Measurements from ENCODE around the gene POLR3GL. TPM values are rescaled to one million over a fixed set of nuclear protein-coding genes. Genes with fewer than 3 reads are reported as not detected.

Gene POLR3GL
- total RNA-seq, 1 experiment from 2014 or later = 7.9 TPM

DNA sequence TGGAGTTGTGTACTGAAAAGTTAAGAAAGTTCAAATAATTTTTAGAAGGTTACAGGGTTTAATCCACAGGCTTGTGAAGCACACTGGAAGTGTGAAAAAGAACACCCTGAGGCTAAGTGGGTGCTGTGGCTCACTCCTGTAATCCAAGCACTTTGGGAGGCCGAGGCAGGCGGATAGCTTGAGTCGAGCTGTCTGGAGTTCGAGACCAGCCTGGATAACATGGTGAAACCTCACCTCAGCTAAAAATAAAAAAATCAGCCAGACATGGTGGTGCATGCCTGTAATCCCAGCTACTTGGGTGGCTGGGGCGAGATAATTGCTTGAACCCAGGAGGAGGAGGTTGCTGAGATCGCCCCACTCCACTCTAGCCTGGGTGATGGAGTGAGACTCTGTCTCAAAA lies 22.1 kb downstream of the POLR3GL start:
- Histone ChIP-seq H2BK15ac (ENCODE audit: low read depth, low read length) (no peak overlapping the region), H4K20me1 (ENCODE audit: control insufficient read depth, insufficient read depth, insufficient read length) (no peaks in the 10 kb centered on the region), H3K23ac (ENCODE audit: insufficient read length, low read depth, low read length) (no peak overlapping the region), H3T11ph (ENCODE audit: low read length) (no peak overlapping the region), H3K79me1 (ENCODE audit: insufficient read depth, low read depth, low read length, poor library complexity, severe bottlenecking) (no peaks in the 10 kb centered on the region), H4K91ac (ENCODE audit: insufficient read length, low read depth, low read length) (no peak overlapping the region), H2BK5ac (ENCODE audit: insufficient read length, low read length) (no peak overlapping the region), H3K23me2 (ENCODE audit: insufficient read length, low read depth, low read length, poor library complexity, severe bottlenecking) (no peaks in the 10 kb centered on the region), H3K56ac (ENCODE audit: insufficient read length, low read depth, low read length) (no peak overlapping the region), H2BK12ac (ENCODE audit: insufficient read length, low read depth, low read length) (no peak overlapping the region), H2BK20ac (ENCODE audit: low read depth, low read length, poor library complexity, severe bottlenecking) (no peak overlapping the region), H3K4me2 (ENCODE audit: insufficient read depth, insufficient read length, low read length) (no peak overlapping the region), H3K9ac (ENCODE audit: extremely low read depth, insufficient read length, low read length) (no peak overlapping the region), H3K9me3 (ENCODE audit: control insufficient read depth, low read depth, low read length) (no peaks in the 10 kb centered on the region), H3K27ac (ENCODE audit: insufficient read length, low read depth, low read length) (no peak overlapping the region), H4K8ac (replicated peaks; ENCODE audit: insufficient read length, low read depth, low read length) (no peak overlapping the region), H2AK5ac (ENCODE audit: insufficient read length, low read length) (no peak overlapping the region), H2BK120ac (ENCODE audit: low read depth, low read length, poor library complexity, severe bottlenecking) (no peak overlapping the region), H3K79me2 (ENCODE audit: insufficient read depth, low read length) (no peaks in the 10 kb centered on the region), H3K14ac (ENCODE audit: insufficient read depth, low read length) (no peak overlapping the region), H3K4me1 (ENCODE audit: insufficient read depth, low read length) (peaks cover 9% of the 10 kb centered on the region; the same call in 1 of the 2 replicates), H2AFZ (ENCODE audit: low read length) (no peak overlapping the region), H3K27me3 (ENCODE audit: insufficient read depth, low read length) (no peaks in the 10 kb centered on the region), H3K4ac (ENCODE audit: low read depth, low read length) (no peak overlapping the region), H4K5ac (ENCODE audit: insufficient read length, low read depth, low read length) (no peak overlapping the region), H3K18ac (ENCODE audit: insufficient read length, low read depth, low read length) (no peak overlapping the region)
- no CpG with 5 or more reads among the region's 6 CpGs for WGBS (ENCODE audit: extremely low coverage, insufficient read length, low lambda C conversion rate)
- no peak for DNase-seq
- Mint-ChIP-seq H3K4me3 (no peak overlapping the region), H3K36me3 (ENCODE audit: insufficient read depth in 1 of 3, low read depth in 3 of 3) (no peaks in the 10 kb centered on the region), H3K9me3 (no peaks in the 10 kb centered on the region), H3K27ac (no peak overlapping the region; a peak in 1 of 7 replicates), H3K4me1 (peaks cover 24 to 27% of the 10 kb centered on the region in 2 experiments), H3K27me3 (ENCODE audit: low read depth) (peaks cover 5% of the 10 kb centered on the region)
- TF ChIP-seq, protein P1, sequence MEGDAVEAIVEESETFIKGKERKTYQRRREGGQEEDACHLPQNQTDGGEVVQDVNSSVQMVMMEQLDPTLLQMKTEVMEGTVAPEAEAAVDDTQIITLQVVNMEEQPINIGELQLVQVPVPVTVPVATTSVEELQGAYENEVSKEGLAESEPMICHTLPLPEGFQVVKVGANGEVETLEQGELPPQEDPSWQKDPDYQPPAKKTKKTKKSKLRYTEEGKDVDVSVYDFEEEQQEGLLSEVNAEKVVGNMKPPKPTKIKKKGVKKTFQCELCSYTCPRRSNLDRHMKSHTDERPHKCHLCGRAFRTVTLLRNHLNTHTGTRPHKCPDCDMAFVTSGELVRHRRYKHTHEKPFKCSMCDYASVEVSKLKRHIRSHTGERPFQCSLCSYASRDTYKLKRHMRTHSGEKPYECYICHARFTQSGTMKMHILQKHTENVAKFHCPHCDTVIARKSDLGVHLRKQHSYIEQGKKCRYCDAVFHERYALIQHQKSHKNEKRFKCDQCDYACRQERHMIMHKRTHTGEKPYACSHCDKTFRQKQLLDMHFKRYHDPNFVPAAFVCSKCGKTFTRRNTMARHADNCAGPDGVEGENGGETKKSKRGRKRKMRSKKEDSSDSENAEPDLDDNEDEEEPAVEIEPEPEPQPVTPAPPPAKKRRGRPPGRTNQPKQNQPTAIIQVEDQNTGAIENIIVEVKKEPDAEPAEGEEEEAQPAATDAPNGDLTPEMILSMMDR (conservative IDR thresholded peaks at IDR 0.05) = no peak

Data from H9 (cell line).